IPS-18c (cell line): Measurements from ENCODE around the gene RAPGEF4.

Experiments used
- H3K4me3 ChIP-seq: 2 replicates; pipeline ENCODE4 v1.7.0; 2013; ENCODE audit warnings: low read depth, mild to moderate bottlenecking, low read length, moderate library complexity; ENCODE audit not compliant: insufficient read depth
- H3K9me3 ChIP-seq: one replicate; pipeline ENCODE4 v1.6.1; 2013; ENCODE audit warnings: mild to moderate bottlenecking, low read length, moderate library complexity; ENCODE audit not compliant: control insufficient read depth, insufficient read depth

Gene RAPGEF4

GRCh38 chr2:172836347-172836821 is 100.7 kb downstream of the RAPGEF4 start:
- H3K9me3 ChIP-seq, result no peaks in the 10 kb centered on the region
- H3K4me3 ChIP-seq, result no peak overlapping the region

- Histone ChIP-seq H3K9me3 (no peaks in the 10 kb centered on the region), H3K4me3 (no peak overlapping the region)
Observed at GRCh38 chr2:172836827-172837226, 101.2 kb downstream of the RAPGEF4 start.

GRCh38 chr2:172839446-172839845 is 103.8 kb downstream of the RAPGEF4 start:
- H3K9me3 ChIP-seq, result no peaks in the 10 kb centered on the region
- H3K4me3 ChIP-seq, result no peak overlapping the region

- Histone ChIP-seq H3K9me3 (no peaks in the 10 kb centered on the region), H3K4me3 (no peak overlapping the region)
Observed at GRCh38 chr2:172842511-172843265, 107.0 kb downstream of the RAPGEF4 start.

- no peak overlapping the region for H3K4me3 ChIP-seq
- no peaks in the 10 kb centered on the region for H3K9me3 ChIP-seq
Observed at GRCh38 chr2:172843266-172843582, 107.6 kb downstream of the RAPGEF4 start.

GRCh38 chr2:172843902-172844715 is 108.5 kb downstream of the RAPGEF4 start:
- Histone ChIP-seq H3K4me3 (no peak overlapping the region), H3K9me3 (no peaks in the 10 kb centered on the region)

- no peaks in the 10 kb centered on the region for H3K9me3 ChIP-seq
- no peak overlapping the region for H3K4me3 ChIP-seq
Observed at GRCh38 chr2:172845028-172845630, 109.5 kb downstream of the RAPGEF4 start.

GRCh38 chr2:172846551-172846950 is 110.9 kb downstream of the RAPGEF4 start:
- Histone ChIP-seq H3K4me3 (no peak overlapping the region), H3K9me3 (no peaks in the 10 kb centered on the region)

GRCh38 chr2:172847188-172847587 is 111.5 kb downstream of the RAPGEF4 start:
- Histone ChIP-seq H3K9me3 (no peaks in the 10 kb centered on the region), H3K4me3 (no peak overlapping the region)

GRCh38 chr2:172848519-172848918 is 112.9 kb downstream of the RAPGEF4 start:
- Histone ChIP-seq H3K4me3 (no peak overlapping the region), H3K9me3 (no peaks in the 10 kb centered on the region)

GRCh38 chr2:172849519-172850217 is 114.0 kb downstream of the RAPGEF4 start:
- Histone ChIP-seq H3K9me3 (no peaks in the 10 kb centered on the region), H3K4me3 (no peak overlapping the region)

GRCh38 chr2:172855588-172855987 is 119.9 kb downstream of the RAPGEF4 start:
- no peak overlapping the region for H3K4me3 ChIP-seq
- H3K9me3 ChIP-seq, result no peaks in the 10 kb centered on the region

GRCh38 chr2:172856606-172857005 is 121.0 kb downstream of the RAPGEF4 start:
- Histone ChIP-seq H3K4me3 (no peak overlapping the region), H3K9me3 (no peaks in the 10 kb centered on the region)

GRCh38 chr2:172858473-172858745 is 122.8 kb downstream of the RAPGEF4 start:
- Histone ChIP-seq H3K4me3 (no peak overlapping the region), H3K9me3 (no peaks in the 10 kb centered on the region)

GRCh38 chr2:172859581-172860335 is 124.1 kb downstream of the RAPGEF4 start:
- Histone ChIP-seq H3K9me3 (no peaks in the 10 kb centered on the region), H3K4me3 (no peak overlapping the region)

GRCh38 chr2:172860336-172860707 is 124.7 kb downstream of the RAPGEF4 start:
- Histone ChIP-seq H3K4me3 (no peak overlapping the region), H3K9me3 (no peaks in the 10 kb centered on the region)

GRCh38 chr2:172861098-172861497 is 125.5 kb downstream of the RAPGEF4 start:
- Histone ChIP-seq H3K4me3 (no peak overlapping the region), H3K9me3 (no peaks in the 10 kb centered on the region)
